Activated CD4-positive, alpha-beta T cell treated with anti-CD3 and anti-CD28 coated beads for 36 hours (primary cell): Measurements from ENCODE around the gene MYLK4. TPM values are rescaled to one million over a fixed set of nuclear protein-coding genes. Genes with fewer than 3 reads are reported as not detected.

Source experiments
- ATAC-seq: fragments of 200-7000 bp; cut with Tn5 transposase; one replicate; pipeline ENCODE4 v1.10.0; 2021; ENCODE audit warnings: mild to moderate bottlenecking, moderate library complexity
- CTCF ChIA-PET: fragments of 350-600 bp; sonication (Branson Sonifier 250); formaldehyde crosslinking; loops from one replicate; lab custom pipeline; 2021; ENCODE audit warnings: antibody characterized with exemption; lab: Charles Lee
- POLR2A ChIA-PET: fragments of 350-600 bp; sonication (Branson Sonifier 250); formaldehyde crosslinking; loops from one replicate; lab custom pipeline; 2021; ENCODE audit warnings: antibody characterized with exemption, inconsistent platforms; lab: Charles Lee
- DNase-seq: peaks from one replicate; pipeline ENCODE4 v3.0.0-alpha.2; 2020
- H3K27ac Mint-ChIP-seq: one replicate; pipeline ENCODE4 v1.8.0; 2021; ENCODE audit warnings: mixed read lengths
- H3K27me3 Mint-ChIP-seq: one replicate; pipeline ENCODE4 v1.8.0; 2021; ENCODE audit warnings: mixed read lengths
- H3K36me3 Mint-ChIP-seq: one replicate; pipeline ENCODE4 v1.8.0; 2021; ENCODE audit warnings: low read depth, mixed read lengths
- H3K4me1 Mint-ChIP-seq: one replicate; pipeline ENCODE4 v1.8.0; 2021; ENCODE audit warnings: mixed read lengths
- H3K4me3 Mint-ChIP-seq: one replicate; pipeline ENCODE4 v1.8.0; 2021; ENCODE audit warnings: mild to moderate bottlenecking, moderate library complexity, mixed read lengths
- H3K9me3 Mint-ChIP-seq: one replicate; pipeline ENCODE4 v1.8.0; 2021; ENCODE audit warnings: low read depth, mixed read lengths
- intact Hi-C, 2 experiments: fragments of 100-400 bp; cut with DNase I in 1 of 2; cut with micrococcal nuclease in 1 of 2; formaldehyde crosslinking; loops; one replicate each; pipeline versions ENCODE4 v1.14.2 to v1.15.1; 2022 to 2024; cut with DNase I, micrococcal nuclease
- total RNA-seq, 2 experiments: library from RNA; stranded (reverse); gene quantifications; one replicate each; pipeline ENCODE4 v1.2.3, GENCODE V29; 2021

MYLK4 gene
- under 1 TPM; 0.12 to 0.16 TPM for total RNA-seq

- ATAC-seq (no peak), DNase-seq (no peak)
- POLR2A ChIA-PET = no interaction called here
- Mint-ChIP-seq H3K4me3 (no peak within 1 kb of the TSS), H3K27ac (no peak within 1 kb of the TSS), H3K27me3 (peaks cover 8% of the 10 kb centered on the region), H3K36me3 (no peaks in the 10 kb centered on the region), H3K9me3 (no peaks in the 10 kb centered on the region), H3K4me1 (peaks cover 3% of the 10 kb centered on the region)
- intact Hi-C loops = loop anchor here (1.0 to 5.0 kb wide), 4 partner anchors 10 to 1155 kb away; no protein-coding TSS in a partner anchor
- CTCF ChIA-PET = interaction anchor here (0.7 to 5.4 kb wide), 27 partner anchors 10 to 1194 kb away, joined by 3 to 101 read pairs (median 4); partner anchors contain the start of gene WRNIP1
These were observed at the start of gene MYLK4 for GRCh38 chr6:2750832-2751231. Gene MYLK4 (minus strand): TSS chr6:2750922. CDS start chr6:2749294, 1,628 bp downstream.

GRCh38 chr6:2799936-2800527 is 49.3 kb upstream of the MYLK4 start:
- no peak overlapping the region for H3K4me3 Mint-ChIP-seq
- intact Hi-C loops = loop anchor here in 1 of 2 experiments (2.0 kb wide), 1 partner anchor 21 kb away; no protein-coding TSS in a partner anchor
- peaks cover 20% of the 10 kb centered on the region for H3K4me1 Mint-ChIP-seq
- ChIA-PET POLR2A (interaction anchor here (1.2 to 1.9 kb wide), 2 partner anchors 42 to 58 kb away, joined by 3 to 6 read pairs; partner anchors contain the start of gene SERPINB1), CTCF (interaction anchor here (1.1 kb wide), 1 partner anchor 19 kb away, joined by 3 read pairs; no protein-coding TSS in a partner anchor)
- H3K27ac Mint-ChIP-seq = peak overlapping the region; percentile 11
- no peaks in the 10 kb centered on the region for H3K27me3 Mint-ChIP-seq
- no peaks in the 10 kb centered on the region for H3K9me3 Mint-ChIP-seq
- ATAC-seq (peak; percentile 80), DNase-seq (peak; percentile 33)
- peaks cover 2% of the 10 kb centered on the region for H3K36me3 Mint-ChIP-seq

GRCh38 chr6:2798586-2799134 is 47.9 kb upstream of the MYLK4 start:
- ChIA-PET POLR2A (interaction anchor here (0.7 to 1.9 kb wide), 2 partner anchors 24 to 43 kb away, joined by 3 to 6 read pairs; partner anchors contain the start of gene SERPINB1), CTCF (interaction anchor here (1.5 kb wide), 1 partner anchor 47 kb away, joined by 7 read pairs; no protein-coding TSS in a partner anchor)
- H3K9me3 Mint-ChIP-seq = peaks cover 2% of the 10 kb centered on the region

GRCh38 chr6:2797564-2798031 is 46.9 kb upstream of the MYLK4 start:
- Mint-ChIP-seq H3K27me3 (no peaks in the 10 kb centered on the region), H3K4me1 (peaks cover 38% of the 10 kb centered on the region), H3K4me3 (no peak overlapping the region), H3K36me3 (peaks cover 2% of the 10 kb centered on the region), H3K9me3 (peaks cover 2% of the 10 kb centered on the region), H3K27ac (no peak overlapping the region)
- DNase-seq = no peak
- POLR2A ChIA-PET = interaction anchor here (0.6 to 0.9 kb wide), 2 partner anchors 19 to 283 kb away, joined by 3 read pairs; no protein-coding TSS in a partner anchor
- no peak for ATAC-seq
- intact Hi-C loops = no loop called here
- CTCF ChIA-PET = interaction anchor here (0.7 to 1.5 kb wide), 3 partner anchors 48 to 231 kb away, joined by 4 to 7 read pairs (median 5); no protein-coding TSS in a partner anchor

More at GRCh38 chr6:2798586-2799134, 47.9 kb upstream of the MYLK4 start:
- peaks cover 27% of the 10 kb centered on the region for H3K4me1 Mint-ChIP-seq
- ATAC-seq (no peak), DNase-seq (no peak)
- H3K36me3 Mint-ChIP-seq = peaks cover 2% of the 10 kb centered on the region
- intact Hi-C loops = no loop called here
- no peak overlapping the region for H3K4me3 Mint-ChIP-seq
- H3K27me3 Mint-ChIP-seq = no peaks in the 10 kb centered on the region
- H3K27ac Mint-ChIP-seq = no peak overlapping the region

GRCh38 chr6:2796861-2797260 is 46.1 kb upstream of the MYLK4 start:
- Mint-ChIP-seq H3K27ac (no peak overlapping the region), H3K4me3 (no peak overlapping the region), H3K4me1 (peaks cover 43% of the 10 kb centered on the region), H3K36me3 (peaks cover 2% of the 10 kb centered on the region), H3K27me3 (no peaks in the 10 kb centered on the region), H3K9me3 (peaks cover 2% of the 10 kb centered on the region)
- ATAC-seq = no peak
- no peak for DNase-seq
- ChIA-PET CTCF (interaction anchor here (1.4 kb wide), 1 partner anchor 135 kb away, joined by 5 read pairs; no protein-coding TSS in a partner anchor), POLR2A (interaction anchor here (0.9 kb wide), 1 partner anchor 20 kb away, joined by 3 read pairs; no protein-coding TSS in a partner anchor)
- intact Hi-C loops = no loop called here

- CTCF ChIA-PET = interaction anchor here (1.2 kb wide), 1 partner anchor 136 kb away, joined by 5 read pairs; no protein-coding TSS in a partner anchor
- H3K27me3 Mint-ChIP-seq = no peaks in the 10 kb centered on the region
- DNase-seq = no peak
- no peak overlapping the region for H3K4me3 Mint-ChIP-seq
- H3K27ac Mint-ChIP-seq = no peak overlapping the region
- no peak for ATAC-seq
- POLR2A ChIA-PET = no interaction called here
- H3K9me3 Mint-ChIP-seq = peaks cover 2% of the 10 kb centered on the region
- H3K4me1 Mint-ChIP-seq = peaks cover 50% of the 10 kb centered on the region
- intact Hi-C loops = no loop called here
- H3K36me3 Mint-ChIP-seq = peaks cover 2% of the 10 kb centered on the region
These were observed 45.2 kb upstream of the MYLK4 start for GRCh38 chr6:2795956-2796355.

GRCh38 chr6:2795162-2795561 is 44.4 kb upstream of the MYLK4 start:
- H3K27ac Mint-ChIP-seq = no peak overlapping the region
- H3K27me3 Mint-ChIP-seq = no peaks in the 10 kb centered on the region
- peaks cover 47% of the 10 kb centered on the region for H3K4me1 Mint-ChIP-seq
- ChIA-PET CTCF (interaction anchor here (1.2 kb wide), 1 partner anchor 137 kb away, joined by 5 read pairs; no protein-coding TSS in a partner anchor), POLR2A (no interaction called here)
- peaks cover 2% of the 10 kb centered on the region for H3K9me3 Mint-ChIP-seq
- no peak overlapping the region for H3K4me3 Mint-ChIP-seq
- ATAC-seq = no peak
- intact Hi-C loops = no loop called here
- H3K36me3 Mint-ChIP-seq = peaks cover 2% of the 10 kb centered on the region
- DNase-seq = no peak

GRCh38 chr6:2794171-2794730 is 43.5 kb upstream of the MYLK4 start:
- peak overlapping the region; percentile 93 for H3K27ac Mint-ChIP-seq
- H3K4me3 Mint-ChIP-seq = no peak overlapping the region
- peaks cover 2% of the 10 kb centered on the region for H3K9me3 Mint-ChIP-seq
- intact Hi-C loops = loop anchor here in 1 of 2 experiments (5.0 kb wide), 2 partner anchors 118 to 263 kb away; no protein-coding TSS in a partner anchor
- POLR2A ChIA-PET = interaction anchor here (1.1 to 1.4 kb wide), 4 partner anchors 45 to 195 kb away, joined by 4 to 11 read pairs (median 9); no protein-coding TSS in a partner anchor
- DNase-seq (no peak), ATAC-seq (no peak)
- peaks cover 40% of the 10 kb centered on the region for H3K4me1 Mint-ChIP-seq
- H3K27me3 Mint-ChIP-seq = no peaks in the 10 kb centered on the region
- CTCF ChIA-PET = interaction anchor here (0.5 to 1.6 kb wide), 6 partner anchors 23 to 117 kb away, joined by 3 to 9 read pairs (median 4); no protein-coding TSS in a partner anchor
- H3K36me3 Mint-ChIP-seq = no peaks in the 10 kb centered on the region

- peaks cover 3% of the 10 kb centered on the region for H3K36me3 Mint-ChIP-seq
- ChIA-PET POLR2A (interaction anchor here (0.6 to 1.4 kb wide), 9 partner anchors 25 to 196 kb away, joined by 3 to 11 read pairs (median 4); partner anchors contain the start of gene WRNIP1), CTCF (interaction anchor here (0.8 to 1.6 kb wide), 6 partner anchors 24 to 118 kb away, joined by 3 to 9 read pairs (median 4); no protein-coding TSS in a partner anchor)
- peaks cover 44% of the 10 kb centered on the region for H3K4me1 Mint-ChIP-seq
- intact Hi-C loops = loop anchor here (2.0 to 5.0 kb wide), 4 partner anchors 119 to 264 kb away; no protein-coding TSS in a partner anchor
- peak; percentile 64 for DNase-seq
- peaks cover 2% of the 10 kb centered on the region for H3K9me3 Mint-ChIP-seq
- peak overlapping the region; percentile 10 for H3K4me3 Mint-ChIP-seq
- ATAC-seq = peak; percentile 68
- peak overlapping the region; percentile 93 for H3K27ac Mint-ChIP-seq
- no peaks in the 10 kb centered on the region for H3K27me3 Mint-ChIP-seq
These were observed 42.9 kb upstream of the MYLK4 start for GRCh38 chr6:2793534-2794151.
